GM19455 (cell line): Measurements from ENCODE around the gene ZBTB40.

Source experiments
- ATAC-seq: cut with Tn5 transposase; IDR thresholded peaks from one replicate; pipeline ENCODE4 v1.9.1; 2021; ENCODE audit not compliant: unreplicated experiment

The ZBTB40 gene

GRCh38 chr1:22527555-22528296 lies 76.1 kb downstream of the ZBTB40 start:
- ATAC-seq: no peak

DNA sequence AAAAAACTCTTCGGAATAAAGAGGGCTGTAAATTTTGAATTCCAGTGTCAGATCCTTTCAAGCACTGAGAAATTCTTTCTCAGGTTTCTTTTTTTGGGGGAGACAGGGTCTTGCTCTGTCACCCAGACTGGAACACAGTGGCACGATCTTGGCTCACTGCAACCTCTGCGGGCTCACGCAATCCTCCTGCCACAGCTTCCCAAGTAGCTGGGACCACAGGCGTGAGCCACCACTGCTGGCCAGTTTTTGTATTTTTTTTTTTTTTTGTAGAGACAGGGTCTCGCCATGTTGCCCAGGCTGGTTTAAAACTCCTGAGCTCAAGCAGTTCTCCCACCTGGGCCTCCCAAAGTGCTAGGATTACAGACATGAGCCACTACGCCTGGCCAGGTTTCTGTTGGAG lies 76.8 kb downstream of the ZBTB40 start:
- no peak for ATAC-seq

- no peak for ATAC-seq
These were observed 78.4 kb downstream of the ZBTB40 start for GRCh38 chr1:22529901-22530621.

- no peak for ATAC-seq
These were observed 79.1 kb downstream of the ZBTB40 start for GRCh38 chr1:22530715-22531114.

GRCh38 chr1:22531251-22531650 lies 79.6 kb downstream of the ZBTB40 start:
- ATAC-seq: no peak

DNA sequence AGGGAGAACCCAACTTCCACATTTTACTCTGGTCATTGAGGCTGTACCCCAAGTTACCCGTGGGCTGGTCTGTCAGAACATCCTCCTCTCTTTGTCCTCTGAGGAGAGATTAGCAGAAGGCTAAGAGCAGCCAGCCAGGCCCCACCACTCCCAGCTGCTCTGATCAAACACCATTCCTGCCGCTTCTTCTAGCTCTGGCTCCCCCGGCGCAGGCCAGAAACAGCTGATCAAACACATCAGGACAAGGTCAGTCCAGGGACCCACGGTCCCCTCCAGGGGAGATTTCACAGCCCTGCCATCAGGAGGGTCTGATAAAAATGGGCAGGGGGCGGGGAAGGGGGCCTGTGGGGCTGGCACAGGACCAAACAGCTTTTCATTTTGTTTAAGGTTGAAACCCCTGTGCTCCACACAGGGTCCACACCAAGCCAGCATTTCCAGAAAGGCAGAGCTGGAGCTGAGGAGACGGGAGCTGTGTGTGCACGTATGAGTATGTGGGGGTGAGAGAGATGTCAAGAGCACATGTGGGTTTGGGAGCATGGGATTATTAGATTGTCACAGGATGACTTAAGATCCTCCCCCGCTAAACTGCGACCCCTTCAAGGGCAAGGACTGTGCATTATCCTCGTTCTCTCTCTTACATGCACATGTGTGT lies 81.7 kb downstream of the ZBTB40 start:
- no peak for ATAC-seq

DNA sequence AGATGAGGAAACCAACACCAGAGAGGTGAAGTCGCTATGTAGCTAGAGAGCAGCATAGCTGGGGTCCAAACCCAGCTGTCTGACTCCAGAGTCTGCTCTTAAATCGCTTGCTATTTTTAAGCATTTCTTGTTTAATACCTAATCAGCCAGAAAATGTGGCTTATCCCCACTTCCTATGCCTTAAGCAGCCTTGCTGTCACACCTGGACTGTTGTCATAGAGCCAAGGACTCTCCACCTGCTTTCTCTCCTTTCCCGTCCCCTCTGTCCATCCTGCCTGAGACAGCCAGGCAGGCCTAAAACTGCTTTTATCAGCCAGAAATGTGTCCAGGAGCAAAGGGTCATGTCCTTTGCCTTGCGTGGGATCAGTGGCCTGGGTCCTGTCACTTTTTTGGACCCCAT lies 83.3 kb downstream of the ZBTB40 start:
- ATAC-seq: no peak

DNA sequence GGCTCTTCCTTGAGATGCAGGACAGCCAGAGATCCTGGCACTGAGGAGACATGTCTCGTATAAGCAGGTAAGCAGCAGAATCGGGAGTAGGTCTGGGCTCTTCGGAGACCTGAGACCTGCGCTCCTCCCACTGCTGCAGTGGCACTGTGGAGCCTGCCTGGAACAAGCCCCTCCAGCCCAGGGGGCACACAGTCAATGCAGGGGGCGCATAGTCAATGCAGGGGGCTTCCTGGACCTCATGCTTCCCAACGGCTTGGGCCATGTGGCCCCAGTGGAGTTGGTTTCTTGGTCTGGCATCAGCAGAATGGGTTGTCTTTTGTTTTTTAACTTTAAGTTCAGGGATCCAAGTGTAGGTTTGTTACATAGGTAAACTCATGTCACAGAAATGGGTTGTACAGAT lies 83.7 kb downstream of the ZBTB40 start:
- no peak for ATAC-seq

DNA sequence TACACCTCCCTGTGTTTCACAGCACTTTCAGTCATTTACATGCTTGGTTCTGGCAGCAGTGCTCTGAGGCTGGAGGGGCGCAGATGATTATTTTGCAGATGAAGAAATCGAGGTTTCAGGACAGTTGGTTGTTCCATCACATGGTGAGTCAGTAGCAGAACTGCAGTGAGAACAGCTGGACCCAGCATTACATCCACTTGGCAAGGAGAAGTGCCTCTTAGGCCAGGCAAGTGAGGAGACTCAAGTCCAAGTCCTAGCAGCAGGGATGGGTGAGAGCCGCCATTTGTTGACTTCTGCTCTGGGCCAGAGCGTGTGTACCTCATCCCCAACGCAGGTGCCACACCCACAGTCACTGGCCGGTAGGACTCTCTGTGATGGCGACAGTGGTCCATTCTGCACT lies 84.9 kb downstream of the ZBTB40 start:
- no peak for ATAC-seq

GRCh38 chr1:22537441-22538139 lies 85.9 kb downstream of the ZBTB40 start:
- ATAC-seq: no peak

- ATAC-seq: no peak
These were observed 88.0 kb downstream of the ZBTB40 start for GRCh38 chr1:22539510-22540118.

DNA sequence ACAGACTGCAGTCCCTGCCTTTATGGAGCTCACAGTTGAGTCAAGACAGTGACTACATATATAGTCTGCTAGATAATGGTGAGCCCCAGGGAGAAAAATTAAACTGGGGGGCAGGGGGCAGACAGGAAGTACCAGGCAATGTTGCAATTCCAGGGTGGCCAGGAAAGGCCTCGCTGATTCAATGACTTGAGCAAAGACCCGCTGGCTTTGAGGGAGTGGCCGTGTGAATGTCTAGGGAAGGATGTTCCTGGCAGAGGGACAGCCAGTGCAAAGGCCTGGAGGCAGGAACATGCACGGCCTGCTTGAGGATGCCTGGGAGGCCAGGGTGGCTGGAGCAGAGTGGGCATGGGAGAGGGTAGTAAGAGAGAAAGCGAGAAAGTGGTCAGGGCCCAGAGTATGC lies 88.7 kb downstream of the ZBTB40 start:
- no peak for ATAC-seq

GRCh38 chr1:22542886-22543285 lies 91.2 kb downstream of the ZBTB40 start:
- no peak for ATAC-seq

DNA sequence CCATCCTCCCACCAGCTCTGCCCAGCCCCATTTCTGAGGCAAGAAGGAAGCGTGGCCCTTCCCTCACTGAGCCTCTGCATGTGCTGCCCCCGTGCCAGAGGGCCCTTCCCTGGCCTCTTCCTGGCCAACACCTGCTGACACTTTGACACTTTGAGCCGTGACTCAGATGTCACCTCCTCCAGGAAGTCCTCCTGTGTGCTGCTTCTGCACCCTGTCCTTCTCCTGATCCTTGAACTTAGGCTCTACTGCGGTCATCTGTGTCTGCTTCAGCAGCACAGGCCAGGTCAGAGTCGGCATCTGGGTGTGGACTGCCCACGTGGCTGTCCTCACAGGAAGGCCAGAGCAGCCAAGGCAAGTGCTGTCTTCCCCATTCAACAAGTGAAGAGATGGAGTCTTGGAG lies 92.0 kb downstream of the ZBTB40 start:
- no peak for ATAC-seq

- no peak for ATAC-seq
These were observed 93.0 kb downstream of the ZBTB40 start for GRCh38 chr1:22544606-22545005.

DNA sequence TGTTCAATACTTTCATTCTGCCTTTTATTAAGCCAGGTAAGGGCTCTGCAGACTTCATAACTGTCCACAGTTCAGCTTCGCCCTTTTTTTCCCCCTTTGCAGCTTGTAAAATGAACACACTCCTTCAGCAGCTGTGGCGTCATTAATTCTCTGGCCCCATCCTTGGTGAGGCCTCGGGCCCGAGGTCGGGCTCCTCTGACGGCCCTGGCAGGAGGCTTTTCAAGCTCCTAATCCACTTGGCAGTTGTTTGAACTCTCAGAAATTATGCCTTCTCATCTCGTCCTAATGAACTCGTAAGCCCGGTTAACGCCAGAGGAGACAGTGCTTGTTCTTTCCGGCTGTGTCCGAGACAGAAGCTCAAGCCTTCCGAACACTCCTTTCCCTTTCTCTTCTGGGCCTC lies 93.5 kb downstream of the ZBTB40 start:
- ATAC-seq: no peak

GRCh38 chr1:22547186-22547817 lies 95.7 kb downstream of the ZBTB40 start:
- ATAC-seq: no peak

DNA sequence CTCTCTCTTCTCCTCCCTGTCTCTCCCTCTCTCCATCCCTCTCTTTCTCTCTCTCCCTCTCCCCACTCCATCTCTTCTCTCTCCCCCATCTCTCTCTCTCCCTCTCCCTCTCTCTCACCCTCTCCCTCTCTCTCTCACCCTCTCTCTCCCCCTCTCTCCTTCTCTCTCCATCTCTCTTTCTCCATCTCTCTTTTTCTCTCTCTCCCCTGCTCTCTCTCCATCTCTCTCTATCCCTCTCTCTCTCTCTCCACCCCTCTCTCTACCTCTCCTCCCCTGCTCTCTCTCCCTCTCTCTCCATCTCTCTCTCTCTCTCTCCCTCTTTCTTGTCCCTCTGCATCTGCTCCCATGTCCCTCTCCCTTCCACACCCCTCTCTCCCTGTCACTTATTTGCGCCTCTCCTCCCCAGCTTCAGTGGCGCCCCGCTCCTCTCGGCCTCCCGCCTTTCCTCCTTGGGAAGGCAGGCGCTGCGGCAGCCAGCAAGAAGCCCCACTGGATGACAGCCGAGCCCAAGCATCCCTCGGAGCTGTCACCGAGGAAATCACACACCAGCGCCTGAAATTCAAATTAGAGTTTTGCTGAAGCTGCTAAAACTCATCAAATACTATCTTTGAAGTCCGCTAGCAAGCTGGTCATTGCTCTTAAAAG lies 96.3 kb downstream of the ZBTB40 start:
- no peak for ATAC-seq

DNA sequence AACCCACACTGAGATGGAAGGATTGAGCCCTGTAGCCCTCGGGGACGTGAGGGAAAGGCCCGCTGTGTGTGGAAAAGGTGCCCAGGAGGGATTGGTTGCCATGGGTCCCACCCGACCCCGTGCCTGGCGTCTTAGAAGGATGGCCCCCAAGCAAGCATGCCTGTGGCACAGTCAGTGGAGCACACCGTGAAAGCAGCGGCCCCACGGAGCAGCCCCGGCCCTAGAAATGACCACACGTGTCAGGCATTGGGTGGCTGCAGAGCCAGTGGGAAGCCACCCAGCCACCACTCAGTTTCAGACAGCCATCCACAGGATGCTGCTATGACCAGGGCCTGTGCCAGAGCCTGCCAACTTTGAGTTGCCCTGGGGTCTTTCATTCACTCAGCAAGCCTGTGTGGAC lies 98.4 kb downstream of the ZBTB40 start:
- no peak for ATAC-seq

DNA sequence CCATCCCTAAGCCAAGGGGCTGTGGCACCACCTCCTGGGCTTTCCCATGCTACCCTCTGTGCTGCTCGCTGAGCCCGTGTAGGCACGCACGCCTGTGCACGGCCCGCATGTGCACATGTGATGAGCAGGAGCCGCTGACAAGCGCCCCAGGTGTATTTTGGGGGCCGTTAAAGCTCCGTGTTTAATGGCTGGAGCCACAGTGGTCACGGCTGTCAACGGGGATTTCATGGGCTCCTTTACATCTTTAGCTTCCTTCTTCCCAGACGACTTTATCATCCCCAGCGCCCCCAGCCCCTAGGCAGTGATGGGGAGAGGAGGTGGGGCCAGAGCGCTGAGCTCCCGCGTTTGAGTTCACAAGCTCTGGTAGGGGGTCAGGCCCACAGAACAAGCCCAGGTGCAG lies 99.9 kb downstream of the ZBTB40 start:
- no peak for ATAC-seq
